GM21367 (cell line): ENCODE data around the gene MAPK8IP3.

Experiments
- ATAC-seq: cut with Tn5 transposase; IDR thresholded peaks from one replicate; pipeline ENCODE4 v1.9.1; 2021; ENCODE audit not compliant: unreplicated experiment

MAPK8IP3 gene

DNA sequence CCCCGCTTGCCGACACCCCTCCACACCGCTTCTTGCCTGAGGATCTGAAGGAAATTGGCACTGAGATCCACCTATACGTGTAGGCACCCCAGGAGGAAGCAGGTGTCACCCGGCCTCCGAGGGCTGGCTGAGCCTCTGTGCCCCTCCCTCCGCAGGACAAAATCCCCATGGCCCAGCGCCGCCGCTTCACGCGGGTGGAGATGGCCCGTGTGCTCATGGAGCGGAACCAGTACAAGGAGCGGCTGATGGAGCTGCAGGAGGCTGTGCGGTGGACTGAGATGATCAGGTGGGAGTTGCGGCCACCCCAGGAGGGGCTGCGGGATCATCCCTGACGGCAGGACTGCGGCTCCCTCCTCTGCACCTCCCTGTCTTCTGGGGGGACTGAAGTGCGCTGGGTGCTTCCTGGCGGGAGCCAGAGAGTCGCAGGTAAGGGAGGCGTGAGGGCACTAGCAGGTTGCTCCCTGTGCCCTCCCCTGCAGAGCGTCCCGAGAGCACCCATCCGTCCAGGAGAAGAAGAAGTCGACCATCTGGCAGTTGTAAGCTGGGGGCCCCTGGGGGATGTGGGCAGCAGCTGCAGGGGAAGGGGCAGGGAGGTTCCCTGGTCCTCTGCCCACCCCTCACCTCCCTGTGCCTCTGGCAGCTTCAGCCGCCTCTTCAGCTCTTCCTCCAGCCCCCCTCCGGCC, 56.3 kb downstream of the MAPK8IP3 start:
- ATAC-seq: no peak

DNA sequence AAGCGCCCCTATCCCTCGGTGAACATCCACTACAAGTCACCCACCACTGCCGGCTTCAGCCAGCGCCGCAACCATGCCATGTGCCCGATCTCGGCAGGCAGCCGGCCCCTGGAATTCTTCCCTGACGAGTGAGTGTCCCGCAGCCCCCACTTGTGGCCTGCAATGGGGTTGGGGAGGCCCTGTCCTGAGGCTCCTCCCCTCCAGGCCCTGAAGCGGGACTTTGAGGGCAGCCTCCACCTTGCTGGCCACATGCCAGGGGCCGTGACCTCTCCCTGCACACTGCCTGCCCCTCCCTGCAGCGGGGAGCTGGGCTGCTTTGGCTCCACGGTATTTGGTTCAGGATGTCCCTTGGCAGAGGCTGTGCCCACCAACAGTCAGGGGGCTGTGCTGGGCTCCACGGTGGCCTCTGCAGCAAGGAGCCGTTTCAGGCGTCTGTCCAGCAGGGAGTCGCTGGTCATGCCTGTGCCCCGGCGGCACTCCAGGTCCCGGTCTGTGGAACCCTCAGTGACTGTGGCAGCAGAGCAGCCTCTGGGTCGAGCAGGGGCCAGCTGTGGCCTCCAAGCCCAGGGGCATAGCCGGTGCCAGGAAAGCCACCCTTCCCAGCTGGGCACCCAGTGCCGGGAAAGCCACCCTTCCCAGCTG, 57.0 kb downstream of the MAPK8IP3 start:
- ATAC-seq: no peak

DNA sequence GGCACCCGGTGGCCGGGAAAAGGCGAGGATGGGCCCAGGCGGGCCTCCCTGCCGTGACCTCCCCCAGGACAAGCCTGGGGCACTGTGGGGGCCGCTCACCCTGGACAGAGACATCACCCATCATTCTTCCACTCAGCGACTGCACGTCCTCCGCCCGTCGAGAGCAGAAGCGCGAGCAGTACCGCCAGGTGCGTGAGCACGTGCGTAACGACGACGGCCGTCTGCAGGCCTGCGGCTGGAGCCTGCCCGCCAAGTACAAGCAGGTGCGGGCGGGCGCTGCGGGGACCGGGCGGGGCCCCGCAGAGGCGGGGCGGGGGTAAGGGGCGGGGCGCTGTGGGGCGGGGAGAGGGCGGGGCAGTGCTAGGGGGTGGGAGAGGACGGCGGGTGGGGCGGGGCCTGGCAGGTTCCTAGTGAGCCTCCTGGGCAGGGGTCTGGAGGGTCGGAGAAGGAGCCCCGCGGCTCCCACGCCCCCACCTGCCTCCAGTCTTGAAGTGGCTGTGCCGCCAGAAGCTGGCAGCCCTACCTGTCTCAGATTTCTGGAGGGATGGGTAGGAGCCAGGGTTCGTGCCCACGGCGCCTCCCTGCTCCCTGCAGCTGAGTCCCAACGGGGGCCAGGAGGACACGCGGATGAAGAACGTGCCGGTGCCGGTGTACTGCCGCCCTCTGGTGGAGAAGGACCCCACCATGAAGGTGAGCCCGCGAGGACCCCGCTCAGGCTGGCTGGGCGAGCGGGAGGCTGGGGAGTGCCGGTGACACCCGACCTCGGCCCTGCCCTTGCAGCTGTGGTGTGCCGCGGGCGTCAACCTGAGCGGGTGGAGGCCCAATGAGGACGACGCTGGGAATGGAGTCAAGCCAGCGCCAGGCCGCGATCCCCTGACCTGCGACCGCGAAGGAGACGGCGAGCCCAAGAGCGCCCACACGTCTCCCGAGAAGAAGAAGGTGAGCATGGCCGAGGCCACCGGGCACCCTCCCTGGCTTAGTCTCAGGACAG, 57.8 kb downstream of the MAPK8IP3 start:
- no peak for ATAC-seq

DNA sequence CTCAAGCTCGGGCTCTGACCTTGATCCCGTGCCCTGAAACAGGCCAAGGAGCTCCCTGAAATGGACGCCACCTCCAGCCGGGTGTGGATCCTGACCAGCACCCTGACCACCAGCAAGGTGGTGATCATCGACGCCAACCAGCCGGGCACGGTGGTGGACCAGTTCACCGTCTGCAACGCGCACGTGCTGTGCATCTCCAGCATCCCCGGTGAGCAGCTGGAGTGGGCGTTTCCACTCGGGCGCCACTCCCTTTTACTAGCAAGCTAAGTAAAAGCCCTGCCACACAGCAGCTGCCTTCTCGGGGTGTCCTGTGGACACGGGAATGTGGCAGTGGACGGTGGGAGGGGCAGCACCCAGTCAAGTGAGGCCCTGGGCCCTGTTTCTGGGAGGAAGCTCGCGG, 59.0 kb downstream of the MAPK8IP3 start:
- ATAC-seq: no peak

DNA sequence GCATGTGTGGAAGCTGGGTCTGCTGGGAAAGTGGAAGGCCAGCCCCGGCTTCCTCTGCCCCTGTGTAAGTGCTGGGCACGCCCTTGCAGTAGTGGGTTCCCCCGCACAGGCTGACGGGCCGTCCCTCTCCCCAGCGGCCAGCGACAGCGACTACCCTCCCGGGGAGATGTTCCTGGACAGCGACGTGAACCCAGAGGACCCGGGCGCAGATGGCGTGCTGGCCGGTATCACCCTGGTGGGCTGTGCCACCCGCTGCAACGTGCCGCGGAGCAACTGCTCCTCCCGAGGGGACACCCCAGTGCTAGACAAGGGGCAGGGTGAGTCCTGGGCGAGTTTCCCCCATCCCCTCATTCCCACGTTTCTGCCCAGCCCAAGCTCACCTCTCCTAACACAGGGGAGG, 59.8 kb downstream of the MAPK8IP3 start:
- no peak for ATAC-seq

DNA sequence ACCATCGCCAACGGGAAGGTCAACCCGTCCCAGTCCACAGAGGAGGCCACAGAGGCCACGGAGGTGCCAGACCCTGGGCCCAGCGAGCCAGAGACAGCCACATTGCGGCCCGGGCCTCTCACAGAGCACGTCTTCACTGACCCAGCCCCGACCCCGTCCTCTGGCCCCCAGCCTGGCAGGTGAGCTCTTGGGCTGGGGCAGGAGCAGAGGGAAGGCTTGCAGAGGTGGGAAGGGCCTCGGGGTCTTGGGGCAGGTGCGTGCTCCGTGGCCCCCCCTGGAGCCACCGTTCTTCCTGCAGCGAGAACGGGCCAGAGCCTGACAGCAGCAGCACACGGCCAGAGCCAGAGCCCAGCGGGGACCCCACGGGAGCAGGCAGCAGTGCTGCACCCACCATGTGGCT, 60.2 kb downstream of the MAPK8IP3 start:
- ATAC-seq: no peak

DNA sequence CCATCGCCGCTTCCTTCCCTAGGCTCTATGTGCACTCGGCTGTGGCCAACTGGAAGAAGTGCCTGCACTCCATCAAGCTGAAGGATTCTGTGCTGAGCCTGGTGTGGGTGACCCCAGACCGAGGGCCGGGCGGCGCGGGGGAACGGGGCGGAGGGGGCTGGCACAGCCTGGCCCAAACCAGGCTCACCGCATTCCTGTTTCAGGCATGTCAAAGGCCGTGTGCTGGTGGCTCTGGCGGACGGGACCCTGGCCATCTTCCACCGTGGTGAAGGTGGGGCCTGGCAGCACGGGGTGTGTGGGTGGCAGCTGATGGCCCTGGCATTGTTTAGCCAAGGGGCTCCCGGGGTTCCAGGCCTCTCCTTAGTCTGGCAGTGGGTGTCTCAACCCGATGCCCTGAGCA, 60.7 kb downstream of the MAPK8IP3 start:
- ATAC-seq: no peak

DNA sequence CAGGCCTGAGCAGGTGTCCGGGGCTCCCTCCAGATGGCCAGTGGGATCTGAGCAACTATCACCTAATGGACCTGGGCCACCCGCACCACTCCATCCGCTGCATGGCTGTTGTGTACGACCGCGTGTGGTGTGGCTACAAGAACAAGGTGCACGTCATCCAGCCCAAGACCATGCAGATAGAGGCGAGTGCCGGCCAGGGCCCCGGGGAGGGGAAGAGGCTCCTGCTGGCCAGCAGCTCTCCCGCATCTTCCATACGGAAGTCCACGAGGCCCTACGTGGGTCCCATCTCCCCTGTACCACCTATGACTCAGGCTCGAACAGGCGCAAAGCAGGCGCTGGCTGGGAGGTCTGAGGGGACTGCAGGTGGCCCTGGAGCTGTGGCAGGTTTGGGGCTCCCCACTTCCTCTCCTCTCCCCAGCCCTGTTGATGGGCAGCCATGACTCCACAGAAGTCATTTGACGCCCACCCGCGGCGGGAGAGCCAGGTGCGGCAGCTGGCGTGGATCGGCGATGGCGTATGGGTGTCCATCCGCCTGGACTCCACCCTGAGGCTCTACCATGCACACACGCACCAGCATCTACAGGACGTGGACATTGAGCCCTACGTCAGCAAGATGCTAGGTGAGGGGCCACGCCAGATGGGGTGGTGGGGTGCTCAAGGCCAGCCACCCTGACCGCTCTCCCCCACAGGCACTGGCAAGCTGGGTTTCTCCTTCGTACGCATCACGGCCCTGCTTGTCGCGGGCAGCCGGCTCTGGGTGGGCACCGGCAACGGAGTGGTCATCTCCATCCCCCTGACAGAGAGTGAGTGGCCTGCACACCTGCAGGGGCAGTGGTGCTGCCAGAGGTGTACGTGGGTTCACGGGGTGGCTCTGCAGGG, 61.4 kb downstream of the MAPK8IP3 start:
- no peak for ATAC-seq

DNA sequence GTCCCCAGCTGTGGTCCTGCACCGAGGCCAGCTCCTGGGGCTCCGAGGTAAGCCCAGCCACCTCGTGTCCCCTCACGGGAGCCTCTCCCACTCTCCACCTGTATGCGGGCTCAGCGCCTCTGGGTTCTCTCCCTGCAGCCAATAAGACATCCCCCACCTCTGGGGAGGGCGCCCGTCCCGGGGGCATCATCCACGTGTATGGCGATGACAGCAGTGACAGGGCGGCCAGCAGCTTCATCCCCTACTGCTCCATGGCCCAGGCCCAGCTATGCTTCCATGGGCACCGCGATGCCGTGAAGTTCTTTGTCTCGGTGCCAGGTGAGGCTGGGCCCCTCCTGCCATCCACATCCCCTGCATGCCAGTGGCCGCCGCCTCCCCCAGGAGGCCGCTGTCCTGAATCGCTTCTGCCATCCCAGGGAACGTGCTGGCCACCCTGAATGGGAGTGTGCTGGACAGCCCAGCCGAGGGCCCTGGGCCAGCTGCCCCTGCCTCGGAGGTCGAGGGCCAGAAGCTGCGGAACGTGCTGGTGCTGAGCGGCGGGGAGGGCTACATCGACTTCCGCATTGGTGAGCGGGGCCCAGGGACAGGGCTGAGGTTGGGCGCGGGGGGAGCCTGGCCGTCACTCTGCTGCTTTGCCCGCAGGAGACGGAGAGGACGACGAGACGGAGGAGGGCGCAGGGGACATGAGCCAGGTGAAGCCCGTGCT, 62.2 kb downstream of the MAPK8IP3 start:
- no peak for ATAC-seq

DNA sequence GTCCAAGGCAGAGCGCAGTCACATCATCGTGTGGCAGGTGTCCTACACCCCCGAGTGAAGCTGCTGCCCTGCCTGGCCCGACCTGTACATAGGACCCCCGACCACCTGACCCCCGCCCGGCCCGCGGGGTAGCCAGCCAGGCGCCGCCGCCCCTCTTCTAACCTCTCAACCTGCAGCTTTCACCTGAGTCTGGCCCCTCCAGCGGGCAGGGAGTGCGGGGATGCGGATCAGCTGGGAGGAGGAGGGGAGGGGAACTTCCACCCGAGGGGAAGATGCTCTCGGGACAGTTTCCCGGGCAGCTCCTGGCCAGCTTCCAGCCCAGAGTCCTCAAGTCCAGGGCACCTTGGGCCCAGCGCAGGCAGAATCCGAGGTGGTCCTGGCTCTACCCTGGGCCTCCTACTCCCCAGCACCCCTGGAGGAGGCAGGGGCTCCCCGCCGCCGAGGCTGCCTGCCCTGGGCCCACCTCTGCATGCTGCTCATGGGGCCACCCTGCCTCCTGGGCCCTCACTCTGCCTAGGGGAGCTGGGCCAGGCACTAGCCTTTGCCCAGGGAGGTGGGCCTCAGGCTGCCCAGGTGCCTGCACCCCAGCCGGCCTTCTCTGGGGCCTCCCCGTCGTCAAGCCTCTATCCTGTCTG, 62.9 kb downstream of the MAPK8IP3 start:
- no peak for ATAC-seq

DNA sequence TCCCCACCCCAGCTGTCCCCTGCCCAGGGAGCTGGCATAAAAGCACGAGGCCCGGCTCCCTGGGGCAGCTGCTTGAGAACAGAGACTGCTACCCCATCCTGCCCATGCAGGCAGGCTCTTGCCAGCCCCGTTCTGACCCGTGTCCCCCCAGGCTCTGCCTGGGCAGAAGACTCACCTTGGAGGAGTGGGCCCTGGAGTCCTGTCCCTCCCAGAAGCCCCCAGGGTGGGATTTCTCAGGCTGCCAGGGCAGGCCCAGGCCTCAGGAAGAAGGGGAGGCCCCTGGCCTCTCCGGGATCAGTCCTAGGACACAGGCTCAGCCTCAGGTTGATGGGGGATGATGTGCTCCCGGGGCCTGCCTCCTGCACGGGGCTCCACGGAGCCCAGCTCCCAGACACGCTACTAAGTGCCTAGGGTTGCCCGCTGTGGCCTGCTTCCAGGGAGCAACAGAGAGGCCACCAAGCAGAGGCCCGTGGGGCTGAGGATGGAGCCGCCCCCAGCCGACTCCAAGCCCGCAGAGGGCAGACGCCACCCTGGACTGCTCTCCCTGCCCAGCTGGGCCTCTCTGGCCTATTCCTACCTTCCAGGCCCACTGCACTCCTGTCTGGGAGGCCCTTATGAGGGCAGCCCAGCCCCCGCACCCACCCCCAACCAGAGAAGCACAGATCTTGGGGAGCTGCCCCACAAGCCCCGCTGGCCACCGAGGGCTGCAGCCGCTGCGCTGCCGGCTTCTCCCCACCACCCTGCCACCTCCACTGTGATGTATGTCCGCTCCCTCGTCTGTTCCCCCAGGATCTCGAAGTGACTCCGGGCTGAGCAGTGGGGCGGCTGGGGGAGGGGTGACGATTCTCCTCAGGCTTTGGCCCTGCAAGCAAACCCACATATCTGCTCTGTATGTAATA, 63.7 kb downstream of the MAPK8IP3 start:
- ATAC-seq: no peak

DNA sequence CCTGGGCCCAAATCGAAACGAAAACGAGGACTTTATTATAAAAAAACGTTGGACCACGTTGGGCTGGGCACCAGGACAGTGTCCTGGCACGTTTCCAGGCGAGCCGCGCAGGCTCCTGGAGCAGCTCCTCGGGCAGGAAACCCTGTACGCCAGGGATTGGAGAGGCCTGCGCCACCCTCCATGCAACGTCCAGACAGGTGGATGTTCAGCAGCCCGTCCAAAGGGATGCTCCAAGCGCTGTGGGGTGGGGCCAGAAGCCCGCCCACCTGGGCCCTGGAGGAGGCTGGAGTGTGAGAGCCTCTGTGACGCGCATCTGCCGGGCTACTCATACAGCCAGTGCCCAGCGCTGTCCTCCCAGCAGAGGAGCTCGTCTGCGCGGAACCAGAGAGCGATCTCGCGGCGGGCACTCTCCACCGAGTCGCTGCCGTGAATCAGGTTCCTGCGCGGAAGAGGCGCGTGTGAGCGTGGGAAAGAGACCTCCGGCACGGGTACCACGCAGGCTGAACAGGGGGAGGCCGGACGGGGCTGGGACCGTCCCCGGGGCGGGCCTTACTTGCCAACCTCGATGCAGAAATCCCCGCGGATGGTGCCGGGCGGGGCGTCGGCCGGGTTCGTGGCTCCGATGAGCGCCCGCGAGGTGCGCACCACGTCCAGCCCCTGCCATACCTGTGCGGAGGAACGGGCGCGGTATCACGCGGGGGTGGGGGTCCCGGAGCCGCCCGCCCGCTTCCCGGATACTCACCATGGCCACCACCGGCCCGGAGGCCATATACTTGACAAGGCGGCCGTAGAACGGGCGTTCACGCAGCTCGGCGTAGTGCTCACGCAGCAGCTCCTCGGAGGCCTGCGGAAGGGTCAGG, 64.6 kb downstream of the MAPK8IP3 start:
- no peak for ATAC-seq

DNA sequence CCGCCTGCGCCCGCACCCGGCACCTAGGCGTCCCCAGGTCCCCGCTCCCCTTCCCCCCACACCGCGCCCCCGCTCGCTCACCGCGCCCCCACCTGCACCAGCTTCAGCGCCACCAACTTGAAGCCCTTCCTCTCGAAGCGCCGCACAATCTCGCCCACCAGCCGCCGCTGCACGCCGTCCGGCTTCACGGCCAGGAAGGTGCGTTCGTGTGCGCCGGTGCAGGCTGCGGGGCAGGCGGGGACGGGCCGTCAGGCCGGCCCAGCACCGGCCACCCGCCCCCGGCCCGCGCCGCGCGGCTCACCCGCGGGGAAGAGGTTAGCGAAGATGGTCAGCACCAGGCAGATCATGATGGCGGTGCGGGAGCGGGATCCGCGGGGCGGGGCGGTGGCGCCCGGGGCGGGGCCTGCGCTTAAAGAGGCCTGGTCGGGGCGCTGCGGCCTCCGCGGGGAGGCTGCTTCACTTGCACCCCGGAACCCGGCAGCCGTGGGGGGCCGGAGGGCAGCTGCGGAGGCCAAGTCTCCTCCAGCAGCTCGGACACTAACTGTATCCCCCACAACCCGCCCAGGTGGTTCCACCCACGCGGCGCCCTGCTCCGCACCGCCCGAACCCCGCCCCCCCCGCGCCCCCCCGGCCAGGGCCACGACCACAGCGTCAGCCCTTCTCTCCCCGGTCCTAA, 65.3 kb downstream of the MAPK8IP3 start, which contains the start of gene NME3:
Gene NME3 (minus strand): TSS at position 356 of the 676 bp plus-strand sequence. CDS start 9 bp downstream, at position 347.
- ATAC-seq: no peak

DNA sequence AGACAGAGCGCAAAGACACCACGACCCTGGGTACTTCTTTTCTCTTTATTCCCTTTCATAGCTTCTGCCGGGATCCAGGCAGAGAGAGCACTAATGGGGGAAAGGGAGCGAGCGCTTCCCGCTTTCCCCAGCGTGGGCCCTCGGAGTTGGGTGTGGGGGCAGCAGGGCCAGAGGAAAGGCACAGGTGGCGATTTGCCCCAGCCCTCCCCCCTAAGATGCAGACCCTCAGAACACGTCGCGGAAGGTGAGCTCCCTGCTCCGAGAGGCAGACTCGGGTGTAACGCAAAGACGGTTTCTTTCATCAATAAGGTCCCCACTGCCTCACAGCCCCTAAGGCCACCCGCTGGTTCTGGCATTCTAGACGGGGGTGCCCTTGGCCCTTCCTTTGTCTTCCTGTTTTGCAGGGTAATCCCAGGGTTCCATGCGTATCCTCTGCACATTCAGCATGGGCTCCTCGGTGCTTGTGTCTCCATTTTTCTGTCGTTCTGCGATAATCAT, 65.9 kb downstream of the MAPK8IP3 start:
- ATAC-seq: no peak

DNA sequence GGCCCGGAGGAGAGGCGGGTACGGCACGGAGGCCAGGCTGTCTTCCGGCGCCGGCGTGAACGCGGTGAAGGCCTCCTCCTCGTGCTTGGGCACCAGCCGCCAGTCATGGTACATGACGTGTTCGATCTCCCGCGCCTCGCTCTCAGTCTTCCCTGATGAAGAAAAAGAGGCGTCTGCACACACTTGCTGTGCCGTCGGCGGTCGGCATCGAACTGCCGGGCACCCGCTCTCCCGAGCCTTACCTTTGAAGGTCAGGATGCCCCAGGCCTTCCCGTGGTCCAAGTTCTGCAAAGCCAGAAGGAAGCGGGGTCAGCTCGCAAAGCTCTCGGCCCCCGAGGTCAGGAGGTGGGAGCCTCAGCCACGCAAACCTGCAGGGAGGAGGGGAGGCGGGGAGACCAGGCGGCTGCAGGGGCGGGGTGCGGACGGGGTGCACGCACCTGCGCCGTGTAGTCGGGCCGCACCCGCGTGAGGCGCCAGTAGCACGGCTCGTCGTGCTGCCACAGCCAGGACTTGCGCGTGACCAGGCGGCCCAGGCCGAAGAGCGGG, 66.4 kb downstream of the MAPK8IP3 start, which contains the start of gene EME2:
Gene EME2 (plus strand): TSS at position 449 of the 546 bp plus-strand sequence. CDS start 418 bp downstream, outside the sequence.
- no peak for ATAC-seq
